ENCODE measurements around the gene SPSB4.
A peak's percentile ranks its signal among the peaks of the same experiment; 100 is the strongest.

Gene SPSB4

GRCh38 chr3:141055136-141055535 lies 4.0 kb downstream of the SPSB4 start:
- no peak for DNase-seq

GRCh38 chr3:141055536-141056445 lies 4.6 kb downstream of the SPSB4 start:
- no peak for DNase-seq

- no peak for DNase-seq
Measured at GRCh38 chr3:141056751-141057171, 5.6 kb downstream of the SPSB4 start.

GRCh38 chr3:141057436-141057835 lies 6.3 kb downstream of the SPSB4 start:
- no peak for DNase-seq

- no peak for DNase-seq
Measured at GRCh38 chr3:141057946-141058800, 7.0 kb downstream of the SPSB4 start.

GRCh38 chr3:141058996-141059395 lies 7.8 kb downstream of the SPSB4 start:
- DNase-seq, result no peak

GRCh38 chr3:141059816-141060215 lies 8.7 kb downstream of the SPSB4 start:
- no peak for DNase-seq

GRCh38 chr3:141060327-141060726 lies 9.2 kb downstream of the SPSB4 start:
- peak; percentile 18 to 46 for DNase-seq

GRCh38 chr3:141063831-141064230 lies 12.7 kb downstream of the SPSB4 start:
- DNase-seq, result peak in 1 of 2 donors; percentile 53

- no peak for DNase-seq
Measured at GRCh38 chr3:141064255-141064926, 13.2 kb downstream of the SPSB4 start.

- no peak for DNase-seq
Measured at GRCh38 chr3:141065258-141065657, 14.1 kb downstream of the SPSB4 start.

GRCh38 chr3:141065841-141066805 lies 15.0 kb downstream of the SPSB4 start:
- DNase-seq, result no peak

- DNase-seq, result no peak
Measured at GRCh38 chr3:141067206-141067974, 16.2 kb downstream of the SPSB4 start.

- no peak for DNase-seq
Measured at GRCh38 chr3:141070229-141070628, 19.1 kb downstream of the SPSB4 start.

GRCh38 chr3:141070727-141071357 lies 19.7 kb downstream of the SPSB4 start:
- DNase-seq, result no peak

GRCh38 chr3:141071681-141072260 lies 20.6 kb downstream of the SPSB4 start:
- DNase-seq, result no peak

- DNase-seq, result no peak
Measured at GRCh38 chr3:141072950-141073349, 21.8 kb downstream of the SPSB4 start.

- DNase-seq, result no peak
Measured at GRCh38 chr3:141073580-141073979, 22.4 kb downstream of the SPSB4 start.

GRCh38 chr3:141074529-141074928 lies 23.4 kb downstream of the SPSB4 start:
- DNase-seq, result no peak
